ENCODE measurements around the gene PGLYRP4. TPM values are rescaled to one million over a fixed set of nuclear protein-coding genes. Genes with fewer than 3 reads are reported as not detected.

The PGLYRP4 gene
- total and polyA plus RNA-seq, 2 of the 4 experiments (the other 2 are of a cell fraction) = not detected

- no peak for TF ChIP-seq RAD21 (IDR thresholded peaks at IDR 0.05; ENCODE audit: low read length)
- no peak for TF ChIP-seq MAZ (IDR thresholded peaks at IDR 0.05; ENCODE audit: borderline replicate concordance, low read depth, low read length)
- no peak for TF ChIP-seq MAFK (IDR thresholded peaks at IDR 0.05; ENCODE audit: low read depth, low read length)
Measured at GRCh38 chr1:153336650-153337049, 12.0 kb downstream of the PGLYRP4 start (continued).

GRCh38 chr1:153333902-153334301 is 14.7 kb downstream of the PGLYRP4 start:
- H3K4me1 ChIP-seq (ENCODE audit: control insufficient read depth, insufficient read depth, low read length) = no peaks in the 10 kb centered on the region

More at GRCh38 chr1:153333902-153334301, 14.7 kb downstream of the PGLYRP4 start:
- Histone ChIP-seq H2AK9ac (replicated peaks; ENCODE audit: low read depth, low read length, poor library complexity) (no peak overlapping the region), H3K9me1 (ENCODE audit: insufficient read depth, low read length) (no peaks in the 10 kb centered on the region), H3K9me3 (ENCODE audit: control insufficient read depth, insufficient read depth, low read length) (no peaks in the 10 kb centered on the region), H3K27ac (ENCODE audit: insufficient read depth, low read length) (no peak overlapping the region), H3K4me3 (ENCODE audit: insufficient read depth, low read depth, low read length) (no peak overlapping the region), H2BK20ac (ENCODE audit: low read depth, low read length) (no peak overlapping the region), H3K27me3 (ENCODE audit: control insufficient read depth, insufficient read depth, low read length) (no peaks in the 10 kb centered on the region), H4K20me1 (ENCODE audit: insufficient read depth, low read length) (no peaks in the 10 kb centered on the region), H3K4me2 (ENCODE audit: low read depth, low read length) (no peak overlapping the region), H3K56ac (ENCODE audit: extremely low read depth, insufficient read depth, low read length) (no peak overlapping the region), H4K91ac (ENCODE audit: insufficient read depth, low read depth, low read length) (no peak overlapping the region), H3K4ac (ENCODE audit: low read depth, low read length) (no peak overlapping the region), H3K18ac (ENCODE audit: low read depth, low read length) (no peak overlapping the region), H2BK15ac (ENCODE audit: low read depth, low read length) (no peak overlapping the region), H3K9ac (ENCODE audit: low read depth, low read length) (no peak overlapping the region), H4K5ac (ENCODE audit: low read depth, low read length) (no peak overlapping the region), H3K14ac (replicated peaks; ENCODE audit: low read depth, low read length) (no peak overlapping the region), H3K23ac (ENCODE audit: low read depth, low read length) (no peak overlapping the region), H2BK5ac (ENCODE audit: low read depth, low read length, poor library complexity, severe bottlenecking) (no peak overlapping the region), H2BK120ac (ENCODE audit: low read depth, low read length) (no peak overlapping the region), H3K36me3 (ENCODE audit: control insufficient read depth, insufficient read depth, low read length) (no peaks in the 10 kb centered on the region), H3K79me1 (ENCODE audit: low read depth in 1 of 2, low read length in 2 of 2) (no peaks in the 10 kb centered on the region), H4K8ac (ENCODE audit: low read depth in 2 of 2, low read length in 2 of 2) (no peak overlapping the region), H2AK5ac (ENCODE audit: low read depth, low read length) (no peak overlapping the region), H2AFZ (replicated peaks; ENCODE audit: low read length, poor library complexity) (no peak overlapping the region)
- ATAC-seq (ENCODE audit: low read depth) (no peak), DNase-seq (no peak)
- ChIA-PET POLR2A (ENCODE audit: unreplicated experiment) (no interaction called here), CTCF (no interaction called here)
- intact Hi-C loops (cut with micrococcal nuclease) (no loop called here), in situ Hi-C loops (cut with MboI; ENCODE audit: low sequenced_read_pairs) (no loop called here), dilution Hi-C loops (cut with HindIII; ENCODE audit: low sequenced_read_pairs, unreplicated experiment) (no loop called here)
- no CpG with 5 or more reads among the region's 1 CpG for WGBS, 2 experiments (ENCODE audit: extremely low coverage in 2 of 2, insufficient read length in 1 of 2)
- TF ChIP-seq POLR2A (IDR thresholded peaks at IDR 0.05; ENCODE audit: low read depth, low read length) = no peak
- TF ChIP-seq RAD21 (IDR thresholded peaks at IDR 0.05; ENCODE audit: low read length) = no peak
- no peak for TF ChIP-seq ELK1 (IDR thresholded peaks at IDR 0.05; ENCODE audit: borderline replicate concordance, low read depth, low read length)
- no peak for TF ChIP-seq MXI1 (IDR thresholded peaks at IDR 0.05; ENCODE audit: borderline replicate concordance, low read depth, low read length)
- BruUV-seq (replicated peaks) = no TSS peak
